A549 (cell line): ENCODE data around the gene GSE1. TPM values are rescaled to one million over a fixed set of nuclear protein-coding genes. Genes with fewer than 3 reads are reported as not detected.

Experiments
- ATAC-seq, 2 experiments: fragments of 200-7000 bp in 1 of 2; fragments of >200 bp in 1 of 2; cut with Nextera tagmentation in 1 of 2; cut with Tn5 transposase in 1 of 2; 3 replicates each; pipeline versions ENCODE4 v1.8.0 to v1.9.1; 2018 to 2020; ENCODE audit warnings: mild to moderate bottlenecking in 1 of 2, moderate library complexity in 1 of 2
- CTCF ChIA-PET: fragments of 300-600 bp; sonication (Branson Sonifier 250); formaldehyde crosslinking; extraction: SDS; loops from one replicate; lab custom pipeline; 2021; ENCODE audit warnings: antibody characterized with exemption, inconsistent platforms; lab: Yijun Ruan, JAX
- POLR2A ChIA-PET: fragments of 350-600 bp; formaldehyde crosslinking; extraction: SDS; loops from one replicate; lab custom pipeline; 2021; ENCODE audit warnings: antibody characterized with exemption, inconsistent platforms; lab: Yijun Ruan, JAX
- DNase-seq, 2 experiments: peaks; one replicate each; pipeline versions ENCODE4 v3.0.0 to v3.0.0-alpha.2; 2011 to 2016; ENCODE audit warnings: low read depth in 1 of 2, low spot score in 1 of 2
- FAIRE-seq: peaks from 2 replicates; lab custom pipeline; 2011; peaks lifted over from hg19 to GRCh38; lab: Jason Lieb, UNC
- H3K27ac ChIP-seq, 2 experiments: fragments of >200 bp; sonication (Bioruptor Twin); formaldehyde crosslinking; 3 replicates each; pipeline ENCODE4 v1.5.1; 2016 to 2017
- H3K4me1 ChIP-seq: fragments of >200 bp; sonication (Bioruptor Twin); formaldehyde crosslinking; 3 replicates; pipeline ENCODE4 v1.6.1; 2016
- H3K4me2 ChIP-seq: fragments of >200 bp; sonication (Bioruptor Twin); formaldehyde crosslinking; 3 replicates; pipeline ENCODE4 v1.6.1; 2016
- H3K4me3 ChIP-seq: fragments of >200 bp; sonication (Bioruptor Twin); formaldehyde crosslinking; 3 replicates; pipeline ENCODE4 v1.5.1; 2016
- H3K9me3 ChIP-seq: fragments of >200 bp; sonication (Bioruptor Twin); formaldehyde crosslinking; 3 replicates; pipeline ENCODE4 v1.6.1; 2016
- CBX2 ChIP-seq: fragments of 200-600 bp; sonication (generic); IDR thresholded peaks from 2 replicates; pipeline ENCODE4 v1.6.1; 2016; ENCODE audit warnings: low read depth, mild to moderate bottlenecking, borderline replicate concordance
- CBX8 ChIP-seq: fragments of 200-600 bp; sonication (generic); IDR thresholded peaks from 2 replicates; pipeline ENCODE4 v1.6.1; 2016
- CHD2 ChIP-seq: fragments of 150-350 bp; IDR thresholded peaks from 2 replicates; pipeline ENCODE4 v1.6.1; 2014; ENCODE audit warnings: low read length; ENCODE audit not compliant: partially characterized antibody
- CHD4 ChIP-seq: fragments of 200-600 bp; sonication (generic); IDR thresholded peaks from 2 replicates; pipeline ENCODE4 v1.6.1; 2016; ENCODE audit warnings: antibody characterized with exemption, mild to moderate bottlenecking, borderline replicate concordance
- EHF ChIP-seq: fragments of 250-450 bp; sonication (Bioruptor Pico); IDR thresholded peaks from 2 replicates; pipeline ENCODE4 v1.5.0; 2020; ENCODE audit warnings: mild to moderate bottlenecking
- EHMT2 ChIP-seq: fragments of 200-600 bp; sonication (generic); IDR thresholded peaks from 2 replicates; pipeline ENCODE4 v1.6.1; 2016; ENCODE audit warnings: antibody characterized with exemption, low read depth, mild to moderate bottlenecking, moderate library complexity
- FOSB ChIP-seq: fragments of 250-450 bp; sonication (Bioruptor Pico); IDR thresholded peaks from 2 replicates; pipeline ENCODE4 v1.5.0; 2020; ENCODE audit warnings: mild to moderate bottlenecking, moderate library complexity
- JUN ChIP-seq, 2 experiments: fragments of >200 bp; sonication (Bioruptor Twin); formaldehyde crosslinking; IDR thresholded peaks; 2 replicates in 1 of 2; 3 replicates in 1 of 2; pipeline ENCODE4 v1.6.1; 2016 to 2017
- JUNB ChIP-seq: fragments of >200 bp; sonication (Bioruptor Twin); formaldehyde crosslinking; IDR thresholded peaks from 2 replicates; pipeline ENCODE4 v1.6.1; 2016
- MAFK ChIP-seq: fragments of 450-650 bp; IDR thresholded peaks from 2 replicates; pipeline ENCODE4 v1.6.1; 2014; ENCODE audit not compliant: partially characterized antibody
- MYC ChIP-seq: IDR thresholded peaks from 2 replicates; pipeline ENCODE4 v1.6.1; 2012; ENCODE audit warnings: mild to moderate bottlenecking, inconsistent platforms, low read length, improper control_type of control experiment, borderline replicate concordance
- SREBF2 ChIP-seq: fragments of 450-650 bp; IDR thresholded peaks from 2 replicates; pipeline ENCODE4 v1.6.1; 2014; ENCODE audit warnings: mild to moderate bottlenecking, moderate library complexity
- TP53 ChIP-seq: fragments of 250-450 bp; sonication (Bioruptor Pico); IDR thresholded peaks from 2 replicates; pipeline ENCODE4 v1.5.0; 2021; ENCODE audit warnings: mild to moderate bottlenecking, moderate library complexity
- ZSCAN20 ChIP-seq: fragments of 250-450 bp; sonication (Bioruptor Pico); IDR thresholded peaks from 2 replicates; pipeline ENCODE4 v1.8.0; 2022; ENCODE audit warnings: mild to moderate bottlenecking, moderate library complexity
- WGBS: methylation state at CpG from one replicate; pipeline ENCODE4 v1.1.6; 2017; ENCODE audit errors: missing lambda C conversion rate; 5-methylcytosine and 5-hydroxymethylcytosine counted together
- polyA plus RNA-seq, 4 experiments: library from polyadenylated mRNA; depleted of rRNA in 3 of 4; stranded (reverse); fragments of >200 nt; fragmentation: RNase III in 1 of 4; extraction: RNeasy Plus Mini Kit Qiagen cat#74134 plus additional on column Dnase treatment in 1 of 4; gene quantifications; 2 replicates in 3 of 4; 3 replicates in 1 of 4; pipeline ENCODE4 v1.2.3, GENCODE V29; 2011 to 2017
- TF ChIP-seq, protein P1 (sequence below): fragments of >200 bp; sonication (Bioruptor Twin); formaldehyde crosslinking; IDR thresholded peaks from 3 replicates; pipeline ENCODE4 v1.6.1; 2016
- TF ChIP-seq, protein P2 (sequence below): fragments of 150-350 bp; IDR thresholded peaks from 2 replicates; pipeline ENCODE4 v1.6.1; 2014; ENCODE audit warnings: low read depth, mild to moderate bottlenecking, low read length
- TF ChIP-seq, protein P3 (sequence below): fragments of 200-600 bp; sonication (generic); IDR thresholded peaks from 2 replicates; pipeline ENCODE4 v1.6.1; 2016; ENCODE audit warnings: antibody characterized with exemption, mild to moderate bottlenecking, moderate library complexity
- TF ChIP-seq, protein P4 (sequence below): fragments of >200 bp; sonication (Bioruptor Twin); formaldehyde crosslinking; IDR thresholded peaks from 2 replicates; pipeline ENCODE4 v1.6.1; 2016
- TF ChIP-seq, protein P5 (sequence below): IDR thresholded peaks from 2 replicates; pipeline ENCODE4 v1.6.1; 2012; ENCODE audit warnings: low read depth, borderline replicate concordance

Gene GSE1
- polyA plus RNA-seq, 2 of the 4 experiments (the other 2 are of a cell fraction) = 20.7 to 24.3 TPM

DNA sequence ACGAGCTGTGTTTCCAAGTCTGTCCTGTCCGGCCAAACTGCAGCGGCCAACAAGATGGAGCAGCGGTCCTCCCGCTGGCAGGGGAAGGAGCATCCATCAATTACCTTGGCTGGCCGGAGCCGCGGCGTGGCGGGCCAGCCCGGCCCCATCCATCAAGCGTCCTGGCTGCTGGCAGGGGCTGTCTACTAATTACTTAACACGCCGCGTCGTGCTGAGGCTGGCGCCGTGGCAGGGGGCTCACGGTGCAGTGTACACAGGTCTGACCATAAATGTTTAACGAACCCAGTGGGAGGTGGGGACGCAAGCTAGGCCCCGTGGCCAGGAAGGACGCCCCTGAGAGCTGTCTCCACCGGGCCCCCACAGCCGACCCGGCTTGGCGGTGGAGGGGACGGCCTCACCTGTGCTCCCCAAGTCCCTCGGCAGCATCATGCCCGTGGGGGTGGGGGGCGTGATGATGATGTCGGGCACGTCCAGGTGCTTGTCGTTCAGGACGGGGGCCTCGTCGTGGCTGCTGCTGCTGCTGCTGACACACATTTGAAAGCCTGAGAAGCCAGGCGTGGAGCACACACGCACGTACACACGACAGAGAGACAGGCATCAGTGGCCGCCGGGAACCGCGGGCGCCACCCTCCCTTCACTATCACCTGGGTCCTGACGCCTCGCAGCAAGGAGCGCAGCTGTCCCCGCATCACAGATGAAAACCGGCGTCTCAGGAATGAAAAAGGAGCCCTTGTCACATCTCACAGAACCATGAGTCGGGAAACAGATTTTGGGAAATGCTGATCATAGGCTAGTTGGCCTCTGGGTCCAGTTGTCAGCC lies 96.9 kb downstream of the GSE1 start:
- no peak overlapping the region for H3K27ac ChIP-seq
- FAIRE-seq (no peak), DNase-seq (no peak), ATAC-seq (no peak)
- H3K4me1 ChIP-seq = no peaks in the 10 kb centered on the region
- no peak overlapping the region for H3K4me3 ChIP-seq
- ChIA-PET POLR2A (no interaction called here), CTCF (interaction anchor here (0.8 to 3.4 kb wide), 5 partner anchors 8 to 50 kb away, joined by 3 to 45 read pairs (median 4); no protein-coding TSS in a partner anchor)
- TF ChIP-seq CHD2 = no peak
- H3K9me3 ChIP-seq = peaks cover 4% of the 10 kb centered on the region; the same call in 1 of the 3 replicates
- H3K4me2 ChIP-seq = no peak overlapping the region
- 96% methylated on average over 39 of the region's 53 CpGs for WGBS

DNA sequence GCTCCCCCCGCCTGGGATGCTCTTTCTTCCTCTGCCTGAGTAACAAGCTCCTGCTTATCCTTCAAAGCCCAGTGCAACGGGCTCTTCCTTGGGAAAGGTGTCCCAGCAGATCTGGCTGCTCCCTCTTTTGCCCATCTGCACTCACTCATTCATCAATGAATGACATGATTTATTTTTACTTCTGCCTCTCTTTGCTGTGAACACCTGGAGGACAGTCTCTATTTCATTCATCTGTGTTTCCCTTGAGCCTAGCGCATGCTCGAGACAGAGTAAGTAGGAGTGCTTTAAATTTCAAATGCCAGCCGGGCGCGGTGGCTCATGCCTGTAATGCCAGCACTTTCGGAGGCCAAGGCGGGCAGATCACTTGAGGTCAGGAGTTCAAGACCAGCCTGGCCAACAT lies 97.6 kb downstream of the GSE1 start:
- Histone ChIP-seq H3K27ac (no peak overlapping the region), H3K4me3 (no peak overlapping the region), H3K9me3 (peaks cover 4% of the 10 kb centered on the region; the same call in 1 of the 3 replicates), H3K4me1 (no peaks in the 10 kb centered on the region), H3K4me2 (no peak overlapping the region)
- 90% methylated on average over 9 of the region's 9 CpGs for WGBS
- POLR2A ChIA-PET = no interaction called here
- ATAC-seq (no peak), FAIRE-seq (no peak), DNase-seq (no peak)
- TF ChIP-seq, protein P1, sequence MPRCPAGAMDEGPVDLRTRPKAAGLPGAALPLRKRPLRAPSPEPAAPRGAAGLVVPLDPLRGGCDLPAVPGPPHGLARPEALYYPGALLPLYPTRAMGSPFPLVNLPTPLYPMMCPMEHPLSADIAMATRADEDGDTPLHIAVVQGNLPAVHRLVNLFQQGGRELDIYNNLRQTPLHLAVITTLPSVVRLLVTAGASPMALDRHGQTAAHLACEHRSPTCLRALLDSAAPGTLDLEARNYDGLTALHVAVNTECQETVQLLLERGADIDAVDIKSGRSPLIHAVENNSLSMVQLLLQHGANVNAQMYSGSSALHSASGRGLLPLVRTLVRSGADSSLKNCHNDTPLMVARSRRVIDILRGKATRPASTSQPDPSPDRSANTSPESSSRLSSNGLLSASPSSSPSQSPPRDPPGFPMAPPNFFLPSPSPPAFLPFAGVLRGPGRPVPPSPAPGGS = no peak
- TF ChIP-seq SREBF2 = no peak
- TF ChIP-seq JUNB = no peak
- TF ChIP-seq TP53 (CRISPR knock-in tag) = no peak
- TF ChIP-seq, protein P2, sequence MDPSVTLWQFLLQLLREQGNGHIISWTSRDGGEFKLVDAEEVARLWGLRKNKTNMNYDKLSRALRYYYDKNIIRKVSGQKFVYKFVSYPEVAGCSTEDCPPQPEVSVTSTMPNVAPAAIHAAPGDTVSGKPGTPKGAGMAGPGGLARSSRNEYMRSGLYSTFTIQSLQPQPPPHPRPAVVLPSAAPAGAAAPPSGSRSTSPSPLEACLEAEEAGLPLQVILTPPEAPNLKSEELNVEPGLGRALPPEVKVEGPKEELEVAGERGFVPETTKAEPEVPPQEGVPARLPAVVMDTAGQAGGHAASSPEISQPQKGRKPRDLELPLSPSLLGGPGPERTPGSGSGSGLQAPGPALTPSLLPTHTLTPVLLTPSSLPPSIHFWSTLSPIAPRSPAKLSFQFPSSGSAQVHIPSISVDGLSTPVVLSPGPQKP = no peak
- TF ChIP-seq EHF (CRISPR knock-in tag) = no peak
- TF ChIP-seq FOSB (CRISPR knock-in tag) = no peak
- no peak for TF ChIP-seq MAFK
- TF ChIP-seq, protein P3, sequence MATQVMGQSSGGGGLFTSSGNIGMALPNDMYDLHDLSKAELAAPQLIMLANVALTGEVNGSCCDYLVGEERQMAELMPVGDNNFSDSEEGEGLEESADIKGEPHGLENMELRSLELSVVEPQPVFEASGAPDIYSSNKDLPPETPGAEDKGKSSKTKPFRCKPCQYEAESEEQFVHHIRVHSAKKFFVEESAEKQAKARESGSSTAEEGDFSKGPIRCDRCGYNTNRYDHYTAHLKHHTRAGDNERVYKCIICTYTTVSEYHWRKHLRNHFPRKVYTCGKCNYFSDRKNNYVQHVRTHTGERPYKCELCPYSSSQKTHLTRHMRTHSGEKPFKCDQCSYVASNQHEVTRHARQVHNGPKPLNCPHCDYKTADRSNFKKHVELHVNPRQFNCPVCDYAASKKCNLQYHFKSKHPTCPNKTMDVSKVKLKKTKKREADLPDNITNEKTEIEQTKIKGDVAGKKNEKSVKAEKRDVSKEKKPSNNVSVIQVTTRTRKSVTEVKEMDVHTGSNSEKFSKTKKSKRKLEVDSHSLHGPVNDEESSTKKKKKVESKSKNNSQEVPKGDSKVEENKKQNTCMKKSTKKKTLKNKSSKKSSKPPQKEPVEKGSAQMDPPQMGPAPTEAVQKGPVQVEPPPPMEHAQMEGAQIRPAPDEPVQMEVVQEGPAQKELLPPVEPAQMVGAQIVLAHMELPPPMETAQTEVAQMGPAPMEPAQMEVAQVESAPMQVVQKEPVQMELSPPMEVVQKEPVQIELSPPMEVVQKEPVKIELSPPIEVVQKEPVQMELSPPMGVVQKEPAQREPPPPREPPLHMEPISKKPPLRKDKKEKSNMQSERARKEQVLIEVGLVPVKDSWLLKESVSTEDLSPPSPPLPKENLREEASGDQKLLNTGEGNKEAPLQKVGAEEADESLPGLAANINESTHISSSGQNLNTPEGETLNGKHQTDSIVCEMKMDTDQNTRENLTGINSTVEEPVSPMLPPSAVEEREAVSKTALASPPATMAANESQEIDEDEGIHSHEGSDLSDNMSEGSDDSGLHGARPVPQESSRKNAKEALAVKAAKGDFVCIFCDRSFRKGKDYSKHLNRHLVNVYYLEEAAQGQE = no peak
- TF ChIP-seq, protein P4, sequence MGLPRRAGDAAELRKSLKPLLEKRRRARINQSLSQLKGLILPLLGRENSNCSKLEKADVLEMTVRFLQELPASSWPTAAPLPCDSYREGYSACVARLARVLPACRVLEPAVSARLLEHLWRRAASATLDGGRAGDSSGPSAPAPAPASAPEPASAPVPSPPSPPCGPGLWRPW = no peak
- TF ChIP-seq CBX2 = no peak
- no peak for TF ChIP-seq MYC
- TF ChIP-seq, protein P5, sequence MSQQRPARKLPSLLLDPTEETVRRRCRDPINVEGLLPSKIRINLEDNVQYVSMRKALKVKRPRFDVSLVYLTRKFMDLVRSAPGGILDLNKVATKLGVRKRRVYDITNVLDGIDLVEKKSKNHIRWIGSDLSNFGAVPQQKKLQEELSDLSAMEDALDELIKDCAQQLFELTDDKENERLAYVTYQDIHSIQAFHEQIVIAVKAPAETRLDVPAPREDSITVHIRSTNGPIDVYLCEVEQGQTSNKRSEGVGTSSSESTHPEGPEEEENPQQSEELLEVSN = no peak
- TF ChIP-seq JUN (IDR thresholded peaks at IDR 0.05) = no peak
- no peak for TF ChIP-seq ZSCAN20 (CRISPR knock-in tag)
- TF ChIP-seq EHMT2 = no peak
- TF ChIP-seq CHD4 = no peak
- no peak for TF ChIP-seq CBX8
- CTCF ChIA-PET = interaction anchor here (0.7 to 3.4 kb wide), 3 partner anchors 8 to 24 kb away, joined by 3 to 45 read pairs (median 3); no protein-coding TSS in a partner anchor
